AG09309 (cell line): ENCODE results near the gene ABCB1.
"Not testable (repeated sequence)": the region's sequence is repeated elsewhere in the genome, so short reads cannot be mapped to it uniquely, and the experiment has no call there.

Experiments used
- DNase-seq: peaks from one replicate; pipeline ENCODE4 v3.0.0-alpha.2; 2010; ENCODE audit warnings: low read depth
- H3K4me3 ChIP-seq: 2 replicates; pipeline ENCODE4 v1.5.1; 2011; ENCODE audit warnings: mild to moderate bottlenecking, low read depth, low read length, moderate library complexity; ENCODE audit not compliant: control insufficient read depth
- CTCF ChIP-seq: IDR thresholded peaks from 2 replicates; pipeline ENCODE4 v1.5.1; 2011; ENCODE audit warnings: mild to moderate bottlenecking, low read depth, low read length, inconsistent platforms; ENCODE audit not compliant: insufficient read depth, control insufficient read depth; ENCODE audit errors: missing control alignments

Gene ABCB1

DNA sequence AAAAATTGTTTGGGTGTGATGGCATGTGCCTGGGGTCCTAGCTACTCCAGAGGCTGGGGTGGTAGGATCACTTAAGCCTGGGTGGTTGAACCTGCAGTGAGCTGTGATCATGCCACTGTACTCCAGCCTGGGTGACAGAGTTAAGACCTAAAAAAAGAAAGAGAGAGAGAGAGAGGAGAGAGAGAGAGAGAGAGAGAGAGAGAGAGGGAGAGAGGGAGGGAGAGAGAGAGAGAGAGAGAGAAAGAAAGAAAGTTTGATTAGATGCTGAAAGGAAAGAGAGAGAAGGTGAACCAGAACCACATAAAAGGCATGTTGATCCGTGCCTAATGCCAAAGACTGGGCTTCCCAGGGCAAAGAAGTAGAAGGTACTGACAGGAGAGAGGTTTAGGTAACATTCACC is 11.1 kb downstream of the ABCB1 start:
- no peak overlapping the region for H3K4me3 ChIP-seq
- no peak for TF ChIP-seq CTCF
- DNase-seq: no peak

DNA sequence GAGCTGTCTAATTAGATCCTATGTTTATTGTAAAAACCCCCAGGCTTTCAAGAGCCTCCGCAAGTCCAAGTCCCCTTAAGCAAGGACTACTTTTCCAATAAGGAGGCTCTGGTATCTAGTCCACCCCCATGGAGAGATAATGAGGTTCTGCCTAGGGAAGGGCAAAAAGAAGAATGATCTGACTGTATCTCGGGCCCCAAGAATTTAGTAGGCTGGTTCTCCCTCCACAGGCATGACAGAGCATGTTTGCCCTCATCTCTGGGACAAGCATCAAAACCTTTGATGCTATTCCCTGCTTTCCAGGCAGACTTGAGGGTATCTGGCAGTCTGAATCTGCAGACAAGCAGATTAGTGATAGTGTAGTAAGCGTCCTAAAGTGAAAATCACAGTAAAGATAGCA is 19.0 kb downstream of the ABCB1 start:
- no peak for TF ChIP-seq CTCF
- DNase-seq: no peak
- no peak overlapping the region for H3K4me3 ChIP-seq

GRCh38 chr7:87580636-87581035 is 20.0 kb downstream of the ABCB1 start:
- no peak for TF ChIP-seq CTCF

GRCh38 chr7:87575521-87575920 is 25.2 kb downstream of the ABCB1 start:
- TF ChIP-seq CTCF: no peak
- DNase-seq: no peak
- H3K4me3 ChIP-seq: no peak overlapping the region

More at GRCh38 chr7:87580636-87581035, 20.0 kb downstream of the ABCB1 start:
- no peak for DNase-seq
- no peak overlapping the region for H3K4me3 ChIP-seq

GRCh38 chr7:87574630-87575029 is 26.1 kb downstream of the ABCB1 start:
- no peak for DNase-seq
- H3K4me3 ChIP-seq: no peak overlapping the region
- TF ChIP-seq CTCF: no peak

- H3K4me3 ChIP-seq, DNase-seq: not testable (repeated sequence)
Measured at GRCh38 chr7:87572513-87572912, 28.2 kb downstream of the ABCB1 start.

GRCh38 chr7:87570178-87570577 is 30.5 kb downstream of the ABCB1 start:
- no peak for TF ChIP-seq CTCF
- no peak overlapping the region for H3K4me3 ChIP-seq
- peak; percentile 4 for DNase-seq
